PFSK-1 (cell line): ENCODE measurements around the gene SLC39A8.

Experiments
- POLR2AphosphoS5 ChIP-seq: IDR thresholded peaks from 2 replicates; pipeline ENCODE4 v1.6.1; 2012; ENCODE audit warnings: low read depth, mild to moderate bottlenecking, control low read depth, low read length, moderate library complexity
- REST ChIP-seq, 2 experiments: IDR thresholded peaks; 2 replicates each; pipeline versions ENCODE4 v1.6.1 to v1.8.0; 2011 to 2012; ENCODE audit warnings: low read depth in 2 of 2, low read length in 2 of 2, control low read depth in 1 of 2, inconsistent platforms in 1 of 2, mild to moderate bottlenecking in 1 of 2, moderate library complexity in 1 of 2; ENCODE audit not compliant: insufficient read depth in 1 of 2
- SIN3A ChIP-seq: IDR thresholded peaks from 2 replicates; pipeline ENCODE4 v1.6.1; 2012; ENCODE audit warnings: mild to moderate bottlenecking, low read length, moderate library complexity, borderline replicate concordance; ENCODE audit not compliant: insufficient read depth
- TAF1 ChIP-seq: IDR thresholded peaks from 2 replicates; pipeline ENCODE4 v1.6.1; 2012; ENCODE audit warnings: low read length, control low read depth, borderline replicate concordance; ENCODE audit not compliant: insufficient read depth

GRCh38 chr4:102223461-102223860 is 121.8 kb downstream of the SLC39A8 start:
- TF ChIP-seq REST (IDR thresholded peaks at IDR 0.05; ENCODE audit: insufficient read depth in 1 of 2, low read depth in 2 of 2, low read length in 2 of 2) (no peak), POLR2AphosphoS5 (no peak), TAF1 (no peak), SIN3A (no peak)
